GM19043 (cell line): ENCODE results near the gene PCDHGA10.
"Not testable (repeated sequence)": the region's sequence is repeated elsewhere in the genome, so short reads cannot be mapped to it uniquely, and the experiment has no call there.

Source experiments
- ATAC-seq: cut with Tn5 transposase; IDR thresholded peaks from one replicate; pipeline ENCODE4 v1.9.1; 2021; ENCODE audit warnings: low read depth; ENCODE audit not compliant: unreplicated experiment

Gene PCDHGA10

GRCh38 chr5:141420855-141421488 is 8.2 kb downstream of the PCDHGA10 start, which contains the start of gene PCDHGA11:
PCDHGA11 (plus strand) TSS chr5:141421051; CDS start chr5:141421228, 177 bp downstream.
- ATAC-seq: peak; percentile 47

- ATAC-seq: no peak
Observed at GRCh38 chr5:141421489-141421855, 8.7 kb downstream of the PCDHGA10 start.

GRCh38 chr5:141422742-141423291 is 10.0 kb downstream of the PCDHGA10 start:
- no peak for ATAC-seq

- no peak for ATAC-seq
Observed at GRCh38 chr5:141427783-141428426, 15.1 kb downstream of the PCDHGA10 start.

- peak; percentile 76 for ATAC-seq
Observed at GRCh38 chr5:141430332-141431113, 17.7 kb downstream of the PCDHGA10 start, which contains the start of gene PCDHGA12. PCDHGA12 (plus strand) TSS chr5:141430507; CDS start chr5:141430760, 253 bp downstream.

GRCh38 chr5:141431286-141431685 is 18.5 kb downstream of the PCDHGA10 start:
- no peak for ATAC-seq

GRCh38 chr5:141432308-141432707 is 19.5 kb downstream of the PCDHGA10 start:
- not testable (repeated sequence) for ATAC-seq

- not testable (repeated sequence) for ATAC-seq
Observed at GRCh38 chr5:141432726-141433125, 19.9 kb downstream of the PCDHGA10 start.

- ATAC-seq: no peak
Observed at GRCh38 chr5:141434006-141434405, 21.2 kb downstream of the PCDHGA10 start.

- ATAC-seq: no peak
Observed at GRCh38 chr5:141437221-141437620, 24.4 kb downstream of the PCDHGA10 start.

GRCh38 chr5:141439411-141440141 is 26.8 kb downstream of the PCDHGA10 start:
- no peak for ATAC-seq

GRCh38 chr5:141440341-141440740 is 27.6 kb downstream of the PCDHGA10 start:
- ATAC-seq: no peak

GRCh38 chr5:141441571-141442170 is 28.9 kb downstream of the PCDHGA10 start:
- ATAC-seq: no peak

GRCh38 chr5:141465351-141465750 is 52.6 kb downstream of the PCDHGA10 start:
- no peak for ATAC-seq
